HG03342 (cell line): Measurements from ENCODE around the gene RFLNA.

Experiments
- ATAC-seq: cut with Tn5 transposase; IDR thresholded peaks from one replicate; pipeline ENCODE4 v1.9.1; 2021; ENCODE audit warnings: mild to moderate bottlenecking, moderate library complexity; ENCODE audit not compliant: unreplicated experiment

The RFLNA gene

DNA sequence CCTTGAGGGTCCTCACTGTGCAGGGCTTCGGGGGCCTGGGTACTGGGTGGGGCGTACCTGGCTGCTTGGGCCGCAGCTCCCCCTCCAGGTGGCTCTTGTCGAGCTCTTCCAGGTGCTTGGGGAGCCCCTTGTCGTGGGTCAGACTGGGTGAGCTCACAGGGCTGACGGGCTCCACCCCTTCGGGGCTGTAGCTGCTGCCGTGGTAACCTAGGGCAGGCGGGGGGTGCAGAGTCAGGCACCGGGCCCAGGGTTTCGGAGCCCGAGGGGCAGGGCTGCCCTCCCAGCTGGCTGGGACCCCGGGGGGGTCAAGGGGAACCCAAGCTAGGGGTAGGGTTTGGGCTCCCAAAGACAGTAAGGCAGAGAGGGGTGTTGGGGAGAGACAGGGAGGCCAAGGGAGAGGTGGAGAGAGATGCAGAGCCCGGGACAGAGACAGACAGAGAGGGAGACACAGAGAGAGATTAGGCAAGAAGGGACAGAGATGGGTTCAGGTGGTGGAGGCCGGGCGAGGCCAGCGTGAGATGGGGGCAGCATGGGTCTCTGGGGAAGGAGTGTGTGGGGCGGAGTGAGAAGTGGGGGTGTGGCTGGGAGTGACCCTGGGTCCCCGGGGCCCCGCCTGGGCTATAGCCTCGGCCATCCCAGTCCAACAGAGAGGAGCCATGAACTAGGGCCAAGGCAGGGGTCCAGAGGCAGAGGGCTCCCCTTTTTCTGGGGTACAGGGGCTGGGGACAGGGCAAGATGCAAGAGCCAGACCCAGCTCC, 40.7 kb downstream of the RFLNA start:
- no peak for ATAC-seq

DNA sequence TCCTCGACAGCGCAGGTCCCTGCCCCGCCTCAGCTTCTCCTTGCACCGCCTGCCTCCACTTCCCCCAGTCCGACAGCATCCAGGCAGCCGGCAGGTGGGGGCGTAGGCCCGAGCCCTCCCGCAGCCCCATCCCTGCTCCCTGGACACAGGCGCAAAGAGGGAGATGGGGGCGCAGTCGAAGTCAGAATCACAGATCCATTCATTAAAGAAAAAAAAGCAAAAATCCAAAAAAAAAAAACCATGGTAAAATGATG, 41.2 kb downstream of the RFLNA start:
- no peak for ATAC-seq

DNA sequence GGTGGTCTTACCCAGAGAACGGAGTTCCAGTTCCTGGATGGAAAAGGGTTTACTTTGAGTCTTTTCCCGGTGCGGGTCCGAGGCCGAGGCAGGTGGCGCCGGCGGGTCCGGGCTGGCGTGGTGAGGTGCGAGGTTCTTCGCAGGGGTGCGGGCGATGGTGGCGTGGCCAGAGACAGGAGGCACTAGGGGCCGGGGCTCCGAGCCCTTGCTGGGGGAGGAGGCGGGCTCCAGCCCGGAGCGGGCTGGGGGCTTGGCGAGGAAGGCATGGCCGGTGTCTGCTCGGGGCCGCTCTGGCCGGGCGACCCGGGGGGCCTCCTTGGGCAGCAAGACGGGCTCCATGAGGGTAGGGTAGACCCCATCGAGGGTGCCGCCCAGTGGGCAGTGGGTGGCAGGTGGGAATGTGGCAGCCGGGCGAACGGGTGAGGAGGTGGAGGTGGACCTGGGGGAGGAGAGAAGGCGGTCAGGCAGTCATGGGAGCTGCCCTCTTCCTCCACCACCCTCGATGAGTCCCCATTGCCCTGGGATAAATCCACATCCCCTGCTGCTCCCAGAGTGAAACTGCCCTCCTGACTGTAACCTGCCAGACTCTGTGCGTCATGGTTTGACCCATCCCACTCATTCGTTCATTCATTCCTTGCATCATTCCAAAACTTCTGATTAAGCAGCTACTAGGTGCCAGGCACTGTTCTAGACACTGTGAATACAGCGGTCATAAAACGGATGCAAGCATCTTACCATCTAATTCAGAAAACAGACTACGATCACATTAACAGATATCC, 42.0 kb downstream of the RFLNA start:
- ATAC-seq: no peak

DNA sequence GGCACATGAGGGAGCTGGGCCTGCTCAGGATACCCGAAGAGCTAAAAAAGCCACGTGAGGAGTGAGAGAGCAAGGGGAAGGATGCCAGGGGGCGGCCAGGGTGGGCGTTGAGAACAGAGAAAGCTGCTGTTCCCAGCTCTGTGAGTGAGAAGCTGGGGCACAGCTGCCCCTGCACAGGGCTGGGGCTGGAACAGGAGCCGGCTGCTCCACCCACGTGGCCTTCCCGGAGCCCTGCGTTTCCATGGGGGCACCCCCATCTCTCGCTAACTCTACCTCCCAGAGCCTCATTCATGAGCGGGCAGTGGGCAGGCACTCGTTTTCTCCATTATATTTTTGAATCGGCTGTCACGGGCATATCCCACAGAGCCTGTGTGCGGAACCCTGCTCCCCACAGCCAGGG, 42.7 kb downstream of the RFLNA start:
- no peak for ATAC-seq

DNA sequence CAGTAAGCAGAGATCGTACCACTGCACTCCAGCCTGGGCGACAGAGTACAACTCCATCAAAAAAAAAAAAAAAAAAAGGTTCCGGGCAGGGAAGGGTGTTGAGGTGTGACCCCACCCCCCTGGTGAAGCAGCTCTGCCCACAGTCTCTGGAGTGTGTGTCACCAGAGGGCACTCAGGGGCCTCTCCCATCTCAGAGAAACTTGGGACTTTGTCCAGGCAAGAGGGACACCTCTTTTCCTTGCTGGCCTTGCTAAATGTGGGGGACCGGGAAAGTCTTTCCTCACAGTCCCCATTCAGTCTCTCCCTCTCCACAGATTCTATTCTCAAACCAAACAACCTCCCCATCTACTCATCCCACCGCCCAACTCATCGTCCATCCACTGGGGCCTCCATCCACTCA, 43.6 kb downstream of the RFLNA start:
- ATAC-seq: no peak

DNA sequence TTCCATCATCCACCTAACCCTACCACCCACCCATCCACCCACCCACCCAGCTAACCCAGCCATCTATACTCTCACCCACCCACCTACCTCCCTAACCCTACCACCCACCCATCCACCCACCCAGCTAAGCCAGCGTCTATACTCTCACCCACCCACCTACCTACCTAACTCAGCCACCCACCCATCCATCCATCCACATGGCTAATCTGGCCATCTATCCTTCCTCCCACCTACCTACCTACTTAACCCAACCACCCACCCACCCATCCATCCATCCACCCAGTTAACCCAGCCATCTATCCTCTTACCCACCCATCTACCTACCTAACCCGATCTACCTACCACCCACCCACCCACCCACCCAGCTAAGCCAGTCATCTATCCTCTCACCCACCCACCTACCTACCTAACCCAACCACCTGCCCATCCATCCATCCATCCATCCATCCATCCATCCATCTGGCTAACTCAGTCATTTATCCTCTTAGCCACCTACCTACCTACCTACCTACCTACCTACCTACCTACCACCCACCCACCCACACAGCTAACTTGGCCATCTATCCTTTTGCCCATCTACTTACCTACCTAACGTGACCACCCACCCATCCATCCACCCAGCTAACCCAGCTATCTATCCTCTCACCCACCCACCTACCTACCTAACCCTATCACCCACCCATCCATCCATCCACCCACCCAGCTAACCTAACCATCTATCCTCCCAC, 44.1 kb downstream of the RFLNA start:
- no peak for ATAC-seq

DNA sequence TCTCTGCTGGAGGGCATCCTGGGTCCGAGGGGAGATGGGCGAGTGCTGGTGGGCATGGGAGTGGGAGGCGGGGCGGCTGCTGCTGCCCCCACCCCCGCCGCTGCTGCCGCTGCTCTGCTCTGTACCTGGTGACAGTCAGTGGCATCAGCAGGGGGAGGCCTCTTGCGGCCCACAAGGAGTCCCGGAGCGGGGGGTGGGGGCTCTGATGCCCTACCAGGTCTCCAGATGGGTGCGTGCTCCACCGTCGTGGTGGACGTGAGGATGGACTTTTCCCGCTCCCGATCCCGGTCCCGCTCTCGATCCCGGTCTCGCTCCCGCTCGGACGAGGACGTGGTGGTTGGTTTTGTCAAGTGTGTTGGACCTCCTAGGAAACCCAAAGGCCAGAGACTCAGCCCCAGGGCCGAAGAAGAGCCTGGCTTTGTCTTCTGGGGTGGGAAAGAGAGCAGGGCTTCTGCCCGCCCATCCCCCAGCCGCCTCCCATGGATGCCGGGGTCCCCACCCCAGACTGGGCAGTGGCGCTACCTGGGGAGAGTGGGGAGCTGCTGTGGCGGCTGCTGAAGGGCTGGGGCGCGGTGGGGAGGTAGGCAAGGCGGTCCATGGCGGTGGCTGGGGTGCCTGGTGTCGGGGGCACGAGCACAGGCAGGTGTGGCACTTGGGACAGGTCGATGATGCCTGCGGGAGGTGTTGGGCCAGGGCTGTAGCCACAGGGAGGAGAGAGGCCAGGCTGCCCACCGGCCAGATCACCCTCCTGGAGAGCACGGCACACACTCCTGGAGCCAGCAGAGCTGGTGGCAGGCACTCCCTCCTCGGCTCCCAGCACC, 45.4 kb downstream of the RFLNA start:
- no peak for ATAC-seq

DNA sequence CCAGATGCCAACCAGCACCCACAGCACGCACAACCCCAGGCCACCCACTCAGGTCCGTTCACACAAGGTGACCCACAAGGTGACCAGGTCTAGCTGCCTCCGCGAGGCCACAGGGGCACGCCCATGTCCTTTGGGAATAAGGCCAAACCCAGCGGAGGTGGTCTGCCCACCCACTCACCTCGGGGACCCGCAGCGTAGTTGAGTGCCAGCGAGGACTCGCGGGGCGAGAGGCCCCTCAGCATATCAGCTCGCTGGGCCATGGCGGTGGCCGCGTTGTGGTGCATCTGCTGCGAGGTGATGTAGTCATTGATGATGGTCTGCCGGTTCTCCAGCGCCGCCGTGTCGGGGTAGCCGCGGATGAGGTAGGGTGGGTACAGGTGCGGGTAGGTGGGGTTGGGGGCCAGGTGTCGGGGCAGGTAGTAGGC, 46.8 kb downstream of the RFLNA start:
- no peak for ATAC-seq

DNA sequence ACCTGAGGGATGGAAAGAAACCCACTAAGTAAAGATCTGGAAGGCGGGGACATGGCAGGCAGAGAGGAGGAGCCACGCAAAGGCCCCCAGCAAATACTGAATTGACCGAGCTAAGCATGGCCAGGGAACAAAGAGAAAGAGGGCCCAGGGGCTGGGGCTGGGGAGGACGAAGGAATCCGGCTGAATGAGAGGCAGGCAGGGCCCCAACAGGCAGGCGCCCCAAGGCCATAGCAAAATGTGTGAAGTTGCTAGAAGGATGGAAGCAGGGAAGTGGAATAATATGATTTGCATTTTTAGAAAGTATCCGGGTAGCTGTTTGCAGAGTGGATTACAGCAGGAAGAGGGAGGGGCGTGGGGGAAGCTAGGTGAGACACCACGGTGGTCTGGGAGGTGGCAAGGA, 49.1 kb downstream of the RFLNA start:
- no peak for ATAC-seq

DNA sequence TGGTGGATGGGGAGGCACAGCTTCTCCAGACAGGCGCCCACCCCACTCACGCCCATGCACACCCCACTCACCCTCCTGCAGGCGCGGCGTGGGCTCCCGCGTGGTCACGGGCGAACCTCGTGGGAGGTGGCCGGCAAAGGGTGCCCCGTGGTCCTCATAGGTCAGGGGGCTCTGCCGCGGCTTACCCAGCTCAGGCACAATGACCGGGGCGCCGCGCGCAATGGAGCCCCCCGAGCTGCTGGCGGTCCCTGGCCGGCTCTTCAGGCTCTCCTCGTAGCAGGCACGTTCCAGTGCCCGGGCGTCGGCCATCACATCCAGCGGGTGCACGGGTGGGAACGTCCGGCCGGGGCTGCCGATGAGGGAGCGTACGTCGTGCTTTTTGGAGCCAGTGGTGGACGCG, 49.6 kb downstream of the RFLNA start:
- ATAC-seq: no peak

DNA sequence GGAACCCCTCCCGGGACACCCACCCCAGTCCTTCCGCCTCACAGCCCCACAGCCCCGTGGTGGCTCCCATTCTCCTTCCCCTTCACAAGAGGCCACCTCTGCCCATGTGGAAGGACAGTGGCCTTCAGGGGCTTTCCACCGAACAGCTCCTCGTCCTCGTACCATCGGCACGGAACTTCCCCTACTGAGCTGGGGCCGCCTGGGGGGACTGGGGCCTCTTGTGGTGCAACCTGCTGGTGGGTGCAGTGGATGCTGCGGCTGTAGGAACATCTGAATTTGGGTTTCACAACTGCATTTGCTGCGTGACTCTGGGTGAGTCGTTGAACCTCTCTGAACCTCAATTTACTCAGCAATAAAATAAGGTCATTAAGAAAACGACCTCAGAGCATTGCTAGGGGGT, 50.9 kb downstream of the RFLNA start:
- no peak for ATAC-seq

DNA sequence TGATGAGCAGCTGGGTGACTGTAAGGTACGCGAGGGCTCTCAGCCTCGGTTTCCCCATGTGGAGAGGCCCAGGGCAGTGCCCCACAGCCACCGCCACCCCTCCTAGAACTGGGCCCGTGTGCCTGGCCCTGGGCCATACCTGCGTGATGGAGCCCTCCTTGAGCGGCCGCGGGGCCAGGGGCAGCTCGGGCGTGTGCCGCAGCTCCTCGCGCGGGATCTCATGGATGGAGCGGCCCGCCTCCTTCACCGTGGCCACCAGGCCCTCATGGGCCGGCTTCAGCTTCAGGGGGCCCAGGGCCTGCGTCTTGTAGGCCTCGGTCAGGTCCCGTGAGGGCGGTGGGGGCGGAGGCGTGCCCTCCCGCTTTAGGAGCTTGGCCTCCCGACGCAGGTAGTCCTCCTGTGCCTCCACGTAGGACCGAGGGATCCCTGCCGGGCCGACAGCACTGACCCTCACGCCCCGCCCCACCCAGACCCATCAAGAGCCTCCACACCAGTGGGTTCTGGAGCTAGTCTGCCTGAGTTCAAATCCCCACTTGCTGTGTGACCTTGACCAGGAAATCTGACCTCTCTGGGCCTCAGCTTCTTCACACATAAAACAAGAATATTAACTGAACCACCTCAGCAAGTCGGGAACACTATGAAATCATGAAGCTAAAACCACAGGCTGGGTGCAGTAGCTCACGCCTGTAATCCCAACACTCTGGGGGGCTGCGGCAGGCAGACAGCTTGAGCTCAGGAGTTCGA, 51.7 kb downstream of the RFLNA start:
- no peak for ATAC-seq

DNA sequence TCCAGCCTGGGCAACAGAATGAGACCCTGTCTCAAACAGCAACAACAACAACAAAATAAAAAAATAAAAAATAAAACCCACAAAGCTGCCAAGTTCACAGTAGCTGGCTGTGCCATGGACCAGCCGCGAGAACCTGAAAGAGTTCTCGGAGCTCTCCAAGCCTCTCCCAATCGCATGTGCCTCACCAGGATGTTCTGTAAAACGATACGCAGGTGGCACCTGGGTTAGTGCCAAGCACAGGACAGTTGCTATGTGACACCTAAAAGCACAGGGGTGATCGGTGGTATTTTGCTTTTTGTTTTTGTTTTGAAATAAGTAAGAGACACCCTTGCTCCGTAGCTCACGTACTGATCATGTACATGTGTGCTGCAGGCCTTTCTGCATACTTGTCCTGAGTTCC, 52.4 kb downstream of the RFLNA start:
- no peak for ATAC-seq

DNA sequence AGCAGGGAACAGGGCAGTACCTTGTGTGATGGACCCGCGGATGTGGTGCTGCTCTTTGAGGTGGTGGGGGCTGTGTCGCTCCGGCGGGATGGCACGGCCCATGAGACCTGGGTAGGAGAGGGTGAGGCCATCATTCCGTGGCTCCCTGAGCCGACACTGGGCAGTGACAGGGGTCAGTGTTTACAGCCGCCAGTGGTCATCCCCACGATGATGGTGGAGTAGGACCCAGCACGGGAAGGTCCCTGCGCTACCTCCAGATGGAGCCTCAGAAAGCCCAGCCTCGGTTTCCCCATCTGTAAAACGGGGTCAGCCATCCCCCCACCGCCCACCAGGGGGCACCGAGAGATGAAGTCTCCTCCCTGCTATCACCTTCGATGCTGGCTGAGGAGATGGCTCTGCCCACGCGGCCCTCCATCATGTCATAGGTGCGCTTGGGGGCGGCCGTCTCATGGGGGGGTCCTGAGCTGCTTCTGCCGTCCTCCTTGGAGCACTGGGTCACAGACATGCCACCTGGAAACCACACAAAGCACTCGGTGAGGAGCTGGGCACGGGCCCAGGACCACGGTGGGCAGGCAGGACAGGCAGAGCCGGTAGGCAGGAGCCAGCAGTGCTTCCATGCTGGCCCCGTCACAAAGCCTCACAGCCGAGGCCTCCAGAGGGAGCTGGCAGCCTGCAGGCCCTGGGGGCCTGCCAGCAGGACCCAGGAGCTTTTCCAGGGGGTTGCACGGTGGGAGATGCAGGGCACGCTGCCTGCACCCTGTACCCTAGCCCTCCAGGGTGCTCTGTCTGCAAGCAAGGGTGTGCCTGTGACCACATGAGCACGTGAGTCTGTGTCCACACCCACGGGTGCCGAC, 53.1 kb downstream of the RFLNA start:
- ATAC-seq: no peak

DNA sequence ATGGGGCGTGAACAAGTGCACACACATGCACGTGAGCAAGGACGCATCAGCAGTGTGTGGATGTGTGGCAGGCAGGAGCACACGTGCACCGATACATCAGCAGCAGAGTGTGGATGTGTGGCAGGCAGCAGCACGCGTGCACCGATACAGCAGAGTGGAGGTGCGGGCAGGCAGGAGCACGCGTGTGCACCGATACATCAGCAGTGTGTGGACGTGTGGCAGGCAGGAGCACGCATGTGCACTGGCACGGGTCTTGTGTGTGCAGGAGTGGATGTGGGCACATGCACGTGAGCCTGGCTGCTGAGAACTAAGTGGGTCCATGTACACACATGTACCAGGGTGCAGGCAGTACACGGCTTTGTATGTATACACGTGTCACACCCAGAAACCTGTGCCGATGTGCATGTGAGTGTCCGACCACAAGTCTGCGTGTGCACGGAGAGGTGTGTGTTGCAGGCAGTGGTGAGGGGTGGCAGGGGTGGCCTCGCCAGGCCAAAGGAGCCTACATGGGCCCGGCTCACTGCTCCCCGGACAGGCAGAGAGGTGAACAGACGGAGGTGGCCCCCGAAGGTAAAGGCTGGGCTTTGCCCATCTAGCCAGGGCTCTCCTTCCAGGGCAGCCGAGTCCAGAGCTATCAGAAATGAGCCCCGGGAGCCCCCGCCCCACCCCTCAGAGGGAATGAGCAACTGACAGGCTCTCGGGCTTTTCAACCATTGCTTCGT, 53.9 kb downstream of the RFLNA start:
- ATAC-seq: no peak

DNA sequence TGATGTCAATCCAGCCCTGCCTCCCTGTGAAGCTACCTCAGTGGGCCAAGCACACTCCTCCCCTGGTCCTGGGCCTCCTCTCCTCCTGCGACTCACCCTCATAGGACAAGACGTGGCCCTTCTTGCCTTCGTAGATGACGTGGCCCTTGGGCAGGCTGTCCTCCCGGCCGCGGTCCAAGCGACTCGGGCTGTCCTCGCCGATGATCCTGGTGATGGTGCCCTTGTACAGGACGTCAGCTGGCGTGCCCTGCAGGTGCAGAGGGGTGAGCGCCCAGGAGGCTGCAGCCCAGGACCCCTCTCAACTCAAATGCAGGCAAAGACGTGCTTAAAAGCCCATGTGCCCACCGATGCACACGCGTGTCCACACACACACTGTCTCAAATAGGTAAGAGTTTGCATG, 55.6 kb downstream of the RFLNA start:
- no peak for ATAC-seq

DNA sequence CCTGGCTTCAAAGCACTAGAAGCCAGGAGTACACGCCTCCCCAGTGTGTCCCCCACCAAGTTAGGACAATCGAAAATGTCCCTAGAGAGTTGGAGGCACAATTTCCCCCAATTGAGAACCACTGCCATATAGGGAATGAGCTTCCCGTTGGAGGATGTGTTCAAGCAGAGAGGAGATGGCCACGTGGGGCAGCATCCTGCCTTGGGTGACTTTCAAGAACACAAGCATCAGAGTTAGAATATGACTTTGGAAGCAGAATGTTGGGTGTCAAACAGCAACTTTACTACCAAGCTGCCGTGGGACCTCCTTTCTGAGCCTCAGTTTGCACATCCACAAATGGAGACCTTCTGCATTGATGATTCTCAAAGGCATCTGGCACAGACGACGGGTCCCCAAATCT, 56.5 kb downstream of the RFLNA start:
- no peak for ATAC-seq

DNA sequence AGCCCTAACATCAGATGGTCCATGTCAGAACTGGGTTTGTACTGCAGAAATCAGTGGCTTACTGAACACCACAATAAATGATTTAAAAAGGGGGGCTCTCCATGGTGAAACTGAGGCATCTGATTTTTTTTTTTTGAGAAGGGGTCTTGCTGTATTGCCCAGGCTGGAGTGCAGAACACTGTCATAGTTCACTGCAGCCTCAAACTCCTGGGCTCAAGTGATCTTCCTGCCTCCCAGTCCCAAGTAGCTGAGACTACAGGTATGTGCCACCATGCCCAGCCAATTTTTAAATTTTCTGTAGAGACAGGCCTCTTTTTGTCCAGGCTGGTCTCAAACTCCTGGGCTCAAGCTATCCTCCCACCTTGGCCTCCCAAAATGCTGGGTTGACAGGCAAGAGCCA, 57.4 kb downstream of the RFLNA start:
- ATAC-seq: no peak

DNA sequence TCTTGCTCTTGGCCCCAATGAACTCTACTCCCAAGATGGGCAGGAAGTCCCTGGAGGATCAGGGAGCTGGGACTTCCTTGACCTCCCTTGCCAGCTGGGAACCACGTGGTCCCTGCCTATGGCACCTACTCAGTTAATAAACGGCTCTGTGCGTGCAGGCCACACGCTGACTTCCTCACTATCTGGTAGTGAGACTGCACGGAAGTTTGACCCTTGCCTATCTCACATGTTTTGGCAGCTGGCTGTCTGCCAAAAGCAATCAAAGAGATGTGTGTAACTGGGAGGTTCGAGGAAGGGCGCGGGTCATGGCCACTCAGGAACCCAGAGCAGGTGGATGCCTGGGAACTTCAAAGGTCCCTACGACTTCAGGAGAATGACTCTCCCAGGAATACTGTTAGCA, 57.9 kb downstream of the RFLNA start:
- ATAC-seq: no peak
